GM18526 (cell line): Measurements from ENCODE around the gene PCSK7.

ENCODE experiments used
- POLR2A ChIP-seq: IDR thresholded peaks from 3 replicates; pipeline ENCODE4 v1.6.1; 2011; ENCODE audit not compliant: insufficient read length; ENCODE audit errors: extremely low read depth

The PCSK7 gene

GRCh38 chr11:117222991-117223740 is 8.7 kb downstream of the PCSK7 start:
- TF ChIP-seq POLR2A = no peak

- no peak for TF ChIP-seq POLR2A
These were observed 9.9 kb downstream of the PCSK7 start for GRCh38 chr11:117221775-117222517.

GRCh38 chr11:117220999-117221774 is 10.7 kb downstream of the PCSK7 start:
- TF ChIP-seq POLR2A = no peak

GRCh38 chr11:117220568-117220967 is 11.3 kb downstream of the PCSK7 start:
- no peak for TF ChIP-seq POLR2A

GRCh38 chr11:117219995-117220394 is 11.9 kb downstream of the PCSK7 start:
- TF ChIP-seq POLR2A = no peak

- TF ChIP-seq POLR2A = no peak
These were observed 12.4 kb downstream of the PCSK7 start for GRCh38 chr11:117219455-117219854.

- TF ChIP-seq POLR2A = no peak
These were observed 12.9 kb downstream of the PCSK7 start for GRCh38 chr11:117219001-117219400.

- TF ChIP-seq POLR2A = no peak
These were observed 13.5 kb downstream of the PCSK7 start for GRCh38 chr11:117218133-117218915.

GRCh38 chr11:117217141-117218084 is 14.5 kb downstream of the PCSK7 start:
- no peak for TF ChIP-seq POLR2A

- no peak for TF ChIP-seq POLR2A
These were observed 17.3 kb downstream of the PCSK7 start for GRCh38 chr11:117214404-117215110.

GRCh38 chr11:117212697-117213355 is 19.0 kb downstream of the PCSK7 start:
- TF ChIP-seq POLR2A = no peak

- TF ChIP-seq POLR2A = no peak
These were observed 21.3 kb downstream of the PCSK7 start for GRCh38 chr11:117210620-117211019.

GRCh38 chr11:117205211-117205818 is 26.6 kb downstream of the PCSK7 start:
- no peak for TF ChIP-seq POLR2A
